ENCODE data around the gene TRIP13.
"Not testable (repeated sequence)": the region's sequence is repeated elsewhere in the genome, so short reads cannot be mapped to it uniquely, and the experiment has no call there.

TRIP13 gene

GRCh38 chr5:873328-873727 lies 19.4 kb upstream of the TRIP13 start:
- Histone ChIP-seq H4K20me1 (peaks cover 94% of the 10 kb centered on the region), H3K4me2 (no peak overlapping the region), H3K27ac (no peak overlapping the region), H3K9ac (no peak overlapping the region), H3K36me3 (peaks cover 100% of the 10 kb centered on the region), H3K4me1 (no peaks in the 10 kb centered on the region), H3K4me3 (no peak overlapping the region), H3K27me3 (no peaks in the 10 kb centered on the region), H3K9me3 (no peaks in the 10 kb centered on the region)
- no peak for TF ChIP-seq Cebpa-rat (IDR thresholded peaks at IDR 0.05)

- H3K9me3 ChIP-seq: no peaks in the 10 kb centered on the region
- H3K27ac ChIP-seq: no peak overlapping the region
- H3K27me3 ChIP-seq: no peaks in the 10 kb centered on the region
- no peak for TF ChIP-seq Cebpa-rat (IDR thresholded peaks at IDR 0.05)
- no peak overlapping the region for H3K4me2 ChIP-seq
- H3K4me1 ChIP-seq: no peaks in the 10 kb centered on the region
- peaks cover 79% of the 10 kb centered on the region for H4K20me1 ChIP-seq
- no peak overlapping the region for H3K9ac ChIP-seq
- no peak overlapping the region for H3K4me3 ChIP-seq
- H3K36me3 ChIP-seq: peaks cover 82% of the 10 kb centered on the region
Measured at GRCh38 chr5:875931-876330, 16.8 kb upstream of the TRIP13 start.

GRCh38 chr5:876398-877365 lies 16.0 kb upstream of the TRIP13 start:
- H3K27me3 ChIP-seq: no peaks in the 10 kb centered on the region
- H3K27ac ChIP-seq: no peak overlapping the region
- H3K4me1 ChIP-seq: no peaks in the 10 kb centered on the region
- no peak overlapping the region for H3K9ac ChIP-seq
- peaks cover 79% of the 10 kb centered on the region for H4K20me1 ChIP-seq
- peaks cover 82% of the 10 kb centered on the region for H3K36me3 ChIP-seq
- no peak for TF ChIP-seq Cebpa-rat (IDR thresholded peaks at IDR 0.05)
- H3K4me3 ChIP-seq: no peak overlapping the region
- no peaks in the 10 kb centered on the region for H3K9me3 ChIP-seq
- no peak overlapping the region for H3K4me2 ChIP-seq

GRCh38 chr5:878125-878524 lies 14.6 kb upstream of the TRIP13 start:
- Histone ChIP-seq H3K36me3 (peaks cover 82% of the 10 kb centered on the region), H3K4me1 (no peaks in the 10 kb centered on the region), H3K9me3 (peaks cover 6% of the 10 kb centered on the region; the same call in 1 of the 2 replicates), H3K27ac (no peak overlapping the region), H3K27me3 (no peaks in the 10 kb centered on the region), H4K20me1 (peaks cover 79% of the 10 kb centered on the region), H3K9ac (no peak overlapping the region), H3K4me2 (no peak overlapping the region), H3K4me3 (no peak overlapping the region)
- TF ChIP-seq Cebpa-rat (IDR thresholded peaks at IDR 0.05): no peak

GRCh38 chr5:878677-879076 lies 14.0 kb upstream of the TRIP13 start:
- H3K4me1 ChIP-seq, H3K27me3 ChIP-seq, H3K9ac ChIP-seq, H3K4me2 ChIP-seq, H3K27ac ChIP-seq, H3K4me3 ChIP-seq: not testable (repeated sequence)
- Histone ChIP-seq H3K9me3 (peaks cover 11% of the 10 kb centered on the region), H4K20me1 (peaks cover 79% of the 10 kb centered on the region), H3K36me3 (peaks cover 82% of the 10 kb centered on the region)

- H4K20me1 ChIP-seq: peaks cover 79% of the 10 kb centered on the region
- no peaks in the 10 kb centered on the region for H3K4me1 ChIP-seq
- no peak overlapping the region for H3K4me3 ChIP-seq
- no peak for TF ChIP-seq Cebpa-rat (IDR thresholded peaks at IDR 0.05)
- peaks cover 22% of the 10 kb centered on the region for H3K9me3 ChIP-seq
- no peak overlapping the region for H3K27ac ChIP-seq
- peaks cover 82% of the 10 kb centered on the region for H3K36me3 ChIP-seq
- H3K4me2 ChIP-seq: no peak overlapping the region
- H3K27me3 ChIP-seq: no peaks in the 10 kb centered on the region
- H3K9ac ChIP-seq: no peak overlapping the region
Measured at GRCh38 chr5:880816-881550, 11.7 kb upstream of the TRIP13 start.

GRCh38 chr5:881551-881935 lies 11.1 kb upstream of the TRIP13 start:
- Histone ChIP-seq H3K4me2 (no peak overlapping the region), H3K4me3 (no peak overlapping the region), H3K9ac (no peak overlapping the region)

GRCh38 chr5:882253-883183 lies 10.2 kb upstream of the TRIP13 start:
- no peak for TF ChIP-seq Cebpa-rat (IDR thresholded peaks at IDR 0.05)
- Histone ChIP-seq H3K27ac (no peak overlapping the region), H3K4me3 (no peak overlapping the region), H3K36me3 (peaks cover 82% of the 10 kb centered on the region), H3K27me3 (no peaks in the 10 kb centered on the region), H3K4me1 (no peaks in the 10 kb centered on the region), H3K9me3 (peaks cover 22% of the 10 kb centered on the region), H3K4me2 (no peak overlapping the region), H4K20me1 (peaks cover 79% of the 10 kb centered on the region), H3K9ac (no peak overlapping the region)

More at GRCh38 chr5:881551-881935, 11.1 kb upstream of the TRIP13 start:
- Histone ChIP-seq H3K27me3 (no peaks in the 10 kb centered on the region), H3K36me3 (peaks cover 82% of the 10 kb centered on the region), H3K27ac (no peak overlapping the region), H4K20me1 (peaks cover 79% of the 10 kb centered on the region), H3K9me3 (peaks cover 22% of the 10 kb centered on the region), H3K4me1 (no peaks in the 10 kb centered on the region)
- TF ChIP-seq Cebpa-rat (IDR thresholded peaks at IDR 0.05): no peak

- no peaks in the 10 kb centered on the region for H3K4me1 ChIP-seq
- H3K9ac ChIP-seq: no peak overlapping the region
- no peak overlapping the region for H3K4me2 ChIP-seq
- H3K36me3 ChIP-seq: peaks cover 84% of the 10 kb centered on the region
- no peak for TF ChIP-seq Cebpa-rat (IDR thresholded peaks at IDR 0.05)
- H4K20me1 ChIP-seq: peaks cover 82% of the 10 kb centered on the region
- no peak overlapping the region for H3K4me3 ChIP-seq
- no peaks in the 10 kb centered on the region for H3K27me3 ChIP-seq
- peaks cover 22% of the 10 kb centered on the region for H3K9me3 ChIP-seq
- no peak overlapping the region for H3K27ac ChIP-seq
Measured at GRCh38 chr5:883475-884181, 9.1 kb upstream of the TRIP13 start.
